Stimulated activated CD8-positive, alpha-beta memory T cell treated with anti-CD3 and anti-CD28 coated beads, Interleukin-2, amount 100 ng/mL, for 1 hour (primary cell): Measurements from ENCODE around the gene RNASEH2A.

Experiments
- DNase-seq, 2 donors: peaks; one replicate each; pipeline ENCODE4 v3.0.0-alpha.2; 2020; ENCODE audit warnings: low read depth in 2 of 2

Gene RNASEH2A

GRCh38 chr19:12806242-12807081 is at the start of gene RNASEH2A:
RNASEH2A (plus strand) TSS chr19:12806584; CDS start chr19:12806674, 90 bp downstream.
- peak; percentile 71 to 74 for DNase-seq

GRCh38 chr19:12757544-12758274 is 48.7 kb upstream of the RNASEH2A start:
- peak in 1 of 2 donors; percentile 37 for DNase-seq

- DNase-seq: no peak
These were observed 46.7 kb upstream of the RNASEH2A start for GRCh38 chr19:12759686-12760085.

GRCh38 chr19:12763100-12763499 is 43.3 kb upstream of the RNASEH2A start:
- DNase-seq: no peak

GRCh38 chr19:12764698-12765097 is 41.7 kb upstream of the RNASEH2A start:
- DNase-seq: no peak

GRCh38 chr19:12766051-12766521 is 40.3 kb upstream of the RNASEH2A start:
- peak; percentile 43 to 68 for DNase-seq

- no peak for DNase-seq
These were observed 39.2 kb upstream of the RNASEH2A start for GRCh38 chr19:12767150-12767549.

GRCh38 chr19:12767666-12768065 is 38.7 kb upstream of the RNASEH2A start:
- no peak for DNase-seq

- no peak for DNase-seq
These were observed 36.7 kb upstream of the RNASEH2A start for GRCh38 chr19:12769689-12770088.

- no peak for DNase-seq
These were observed 35.5 kb upstream of the RNASEH2A start for GRCh38 chr19:12770922-12771321.

GRCh38 chr19:12772323-12772722 is 34.1 kb upstream of the RNASEH2A start:
- DNase-seq: no peak

GRCh38 chr19:12773571-12773970 is 32.8 kb upstream of the RNASEH2A start:
- no peak for DNase-seq

GRCh38 chr19:12774588-12775555 is 31.5 kb upstream of the RNASEH2A start, which contains the start of gene HOOK2:
HOOK2 (minus strand) TSS chr19:12775552; CDS start chr19:12775449, 103 bp downstream.
- DNase-seq: no peak

- DNase-seq: peak; percentile 65 to 66
These were observed 29.0 kb upstream of the RNASEH2A start for GRCh38 chr19:12777217-12778016.

- DNase-seq: no peak
These were observed 28.1 kb upstream of the RNASEH2A start for GRCh38 chr19:12778017-12778904.

- DNase-seq: no peak
These were observed 27.6 kb upstream of the RNASEH2A start for GRCh38 chr19:12778905-12779161.

- no peak for DNase-seq
These were observed 27.0 kb upstream of the RNASEH2A start for GRCh38 chr19:12779162-12779993.

- DNase-seq: no peak
These were observed 24.3 kb upstream of the RNASEH2A start for GRCh38 chr19:12782174-12782423.
